ENCODE data around the gene AK5. TPM values are rescaled to one million over a fixed set of nuclear protein-coding genes. Genes with fewer than 3 reads are reported as not detected.
"Not testable (repeated sequence)": the region's sequence is repeated elsewhere in the genome, so short reads cannot be mapped to it uniquely, and the experiment has no call there.

AK5 gene
- total and polyA plus RNA-seq, 2 of the 4 experiments (the other 2 are of a cell fraction): 22.5 to 25.8 TPM

GRCh38 chr1:77511440-77511840, 229.6 kb downstream of the AK5 start:
- H2AK9ac ChIP-seq (replicated peaks; ENCODE audit: low read depth, low read length, poor library complexity): peak overlapping the region; percentile 17
- dilution Hi-C loops (cut with HindIII; ENCODE audit: low sequenced_read_pairs, unreplicated experiment): no loop called here
- H3K56ac ChIP-seq (ENCODE audit: extremely low read depth, insufficient read depth, low read length): peak overlapping the region; percentile 88
- H2BK15ac ChIP-seq (ENCODE audit: low read depth, low read length): peak overlapping the region; percentile 76; the same call in 2 of the 3 replicates
- H3K4me2 ChIP-seq (ENCODE audit: low read depth, low read length): 0 out of 2 replicates have a peak overlapping the region, but pooled peaks have one; percentile 6
- H3K27ac ChIP-seq (ENCODE audit: insufficient read depth, low read length): peak overlapping the region; percentile 97
- H2BK120ac ChIP-seq (ENCODE audit: low read depth, low read length): peak overlapping the region; percentile 99
- H4K8ac ChIP-seq (ENCODE audit: low read depth in 2 of 2, low read length in 2 of 2): peak overlapping the region; percentile 92 to 96
- no TSS peak for BruUV-seq (replicated peaks)
- H2BK5ac ChIP-seq (ENCODE audit: low read depth, low read length, poor library complexity, severe bottlenecking): peak overlapping the region; percentile 87
- H3K14ac ChIP-seq (replicated peaks; ENCODE audit: low read depth, low read length): peak overlapping the region; percentile 85
- H2BK20ac ChIP-seq (ENCODE audit: low read depth, low read length): peak overlapping the region; percentile 99
- peaks cover 30% of the 10 kb centered on the region for H3K4me1 ChIP-seq (ENCODE audit: control insufficient read depth, insufficient read depth, low read length)
- H3K79me1 ChIP-seq (ENCODE audit: low read depth in 1 of 2, low read length in 2 of 2): peaks cover 4 to 42% of the 10 kb centered on the region in 2 experiments; a peak in 3 of 4 replicates
- no CpG with 5 or more reads among the region's 2 CpGs for WGBS, 2 experiments (ENCODE audit: extremely low coverage in 2 of 2, insufficient read length in 1 of 2)
- peak overlapping the region; percentile 95 for H3K4ac ChIP-seq (ENCODE audit: low read depth, low read length)
- peak overlapping the region; percentile 33; the same call in 1 of the 2 replicates for H3K9ac ChIP-seq (ENCODE audit: low read depth, low read length)
- H3K9me3 ChIP-seq (ENCODE audit: control insufficient read depth, insufficient read depth, low read length): no peaks in the 10 kb centered on the region
- no peak overlapping the region for H3K4me3 ChIP-seq (ENCODE audit: insufficient read depth, low read depth, low read length)
- TF ChIP-seq MXI1 (IDR thresholded peaks at IDR 0.05; ENCODE audit: borderline replicate concordance, low read depth, low read length) (no peak), MAFK (IDR thresholded peaks at IDR 0.05; ENCODE audit: low read depth, low read length) (peak; percentile 0; the same call in 1 of the 2 replicates)
- peak overlapping the region; percentile 97 for H4K91ac ChIP-seq (ENCODE audit: insufficient read depth, low read depth, low read length)
- H2AFZ ChIP-seq (replicated peaks; ENCODE audit: low read length, poor library complexity): no peak overlapping the region
- no peaks in the 10 kb centered on the region for H3K36me3 ChIP-seq (ENCODE audit: control insufficient read depth, insufficient read depth, low read length)
- CTCF ChIA-PET: no interaction called here
- H3K9me1 ChIP-seq (ENCODE audit: insufficient read depth, low read length): peaks cover 12% of the 10 kb centered on the region
- peak overlapping the region; percentile 99 for H3K23ac ChIP-seq (ENCODE audit: low read depth, low read length)
- H4K5ac ChIP-seq (ENCODE audit: low read depth, low read length): peak overlapping the region; percentile 97
- peak; percentile 72 for ATAC-seq (ENCODE audit: low read depth)
- DNase-seq: peak; percentile 94
- in situ Hi-C loops (cut with MboI; ENCODE audit: low sequenced_read_pairs): no loop called here
- no peaks in the 10 kb centered on the region for H3K27me3 ChIP-seq (ENCODE audit: control insufficient read depth, insufficient read depth, low read length)
- POLR2A ChIA-PET (ENCODE audit: unreplicated experiment): interaction anchor here (0.7 kb wide), 1 partner anchor 22 kb away, joined by 7 read pairs; no protein-coding TSS in a partner anchor
- intact Hi-C loops (cut with micrococcal nuclease): loop anchor here (2.0 kb wide), 1 partner anchor 73 kb away; no protein-coding TSS in a partner anchor
- H4K20me1 ChIP-seq (ENCODE audit: insufficient read depth, low read length): no peaks in the 10 kb centered on the region
- peak overlapping the region; percentile 100 for H3K18ac ChIP-seq (ENCODE audit: low read depth, low read length)
- H2AK5ac ChIP-seq (ENCODE audit: low read depth, low read length): peak overlapping the region; percentile 93

- peak overlapping the region; percentile 98; the same call in 2 of the 3 replicates for H2BK15ac ChIP-seq (ENCODE audit: low read depth, low read length)
- WGBS, 2 experiments (ENCODE audit: extremely low coverage in 2 of 2, insufficient read length in 1 of 2): no CpG with 5 or more reads among the region's 3 CpGs
- H2AFZ ChIP-seq (replicated peaks; ENCODE audit: low read length, poor library complexity); H3K36me3 ChIP-seq (ENCODE audit: control insufficient read depth, insufficient read depth, low read length); H4K20me1 ChIP-seq (ENCODE audit: insufficient read depth, low read length); ATAC-seq (ENCODE audit: low read depth); H3K56ac ChIP-seq (ENCODE audit: extremely low read depth, insufficient read depth, low read length); in situ Hi-C loops (cut with MboI; ENCODE audit: low sequenced_read_pairs); dilution Hi-C loops (cut with HindIII; ENCODE audit: low sequenced_read_pairs, unreplicated experiment); H3K27me3 ChIP-seq (ENCODE audit: control insufficient read depth, insufficient read depth, low read length); H3K9ac ChIP-seq (ENCODE audit: low read depth, low read length); H3K4me2 ChIP-seq (ENCODE audit: low read depth, low read length); DNase-seq; POLR2A ChIA-PET (ENCODE audit: unreplicated experiment); H3K4me3 ChIP-seq (ENCODE audit: insufficient read depth, low read depth, low read length); CTCF ChIA-PET; intact Hi-C loops (cut with micrococcal nuclease); H2AK9ac ChIP-seq (replicated peaks; ENCODE audit: low read depth, low read length, poor library complexity); BruUV-seq (replicated peaks); H3K9me3 ChIP-seq (ENCODE audit: control insufficient read depth, insufficient read depth, low read length): not testable (repeated sequence)
- peak overlapping the region; percentile 50; the same call in 1 of the 2 replicates for H3K27ac ChIP-seq (ENCODE audit: insufficient read depth, low read length)
- peak overlapping the region; percentile 100 for H4K91ac ChIP-seq (ENCODE audit: insufficient read depth, low read depth, low read length)
- peak overlapping the region; percentile 95 for H2BK5ac ChIP-seq (ENCODE audit: low read depth, low read length, poor library complexity, severe bottlenecking)
- peak overlapping the region; percentile 100 for H2BK20ac ChIP-seq (ENCODE audit: low read depth, low read length)
- H4K8ac ChIP-seq (ENCODE audit: low read depth in 2 of 2, low read length in 2 of 2): peak overlapping the region; percentile 93 to 99
- peak overlapping the region; percentile 98 for H2AK5ac ChIP-seq (ENCODE audit: low read depth, low read length)
- peak overlapping the region; percentile 99 for H3K18ac ChIP-seq (ENCODE audit: low read depth, low read length)
- H3K9me1 ChIP-seq (ENCODE audit: insufficient read depth, low read length): peaks cover 12% of the 10 kb centered on the region
- peak overlapping the region; percentile 100; the same call in 1 of the 2 replicates for H4K5ac ChIP-seq (ENCODE audit: low read depth, low read length)
- peak overlapping the region; percentile 100 for H2BK120ac ChIP-seq (ENCODE audit: low read depth, low read length)
- H3K14ac ChIP-seq (replicated peaks; ENCODE audit: low read depth, low read length): peak overlapping the region; percentile 97
- H3K4me1 ChIP-seq (ENCODE audit: control insufficient read depth, insufficient read depth, low read length): peaks cover 30% of the 10 kb centered on the region
- peak overlapping the region; percentile 100 for H3K4ac ChIP-seq (ENCODE audit: low read depth, low read length)
- peaks cover 4 to 47% of the 10 kb centered on the region in 2 experiments; a peak in 3 of 4 replicates for H3K79me1 ChIP-seq (ENCODE audit: low read depth in 1 of 2, low read length in 2 of 2)
- peak overlapping the region; percentile 94; the same call in 1 of the 2 replicates for H3K23ac ChIP-seq (ENCODE audit: low read depth, low read length)
These were observed 230.8 kb downstream of the AK5 start for GRCh38 chr1:77512650-77513049.
